Measurements from ENCODE around the gene KCNA5. TPM values are rescaled to one million over a fixed set of nuclear protein-coding genes. Genes with fewer than 3 reads are reported as not detected.

The KCNA5 gene
- polyA plus RNA-seq, 1 donor (not counting 4 experiments of a cell fraction or from before 2014, with no cell fraction given) = not detected

DNA sequence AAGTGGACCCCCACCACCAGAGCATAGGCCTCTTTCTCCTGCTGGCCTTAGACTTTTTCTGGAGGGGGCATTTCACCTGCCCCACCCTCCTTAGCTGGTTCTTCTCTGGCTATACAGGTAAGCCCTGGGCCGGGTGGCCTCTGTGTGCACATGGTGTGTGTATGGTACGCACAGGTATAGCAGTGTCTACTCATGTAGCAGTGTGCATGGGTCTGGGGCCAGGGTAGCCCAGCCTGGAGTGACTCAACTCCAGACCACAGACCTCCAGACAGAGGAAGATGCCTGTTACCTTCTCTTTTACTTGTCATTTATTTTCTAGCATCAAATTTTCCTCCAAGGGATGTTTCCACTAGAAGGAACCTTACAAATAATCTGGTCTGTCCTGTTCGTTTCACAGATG is 6.9 kb downstream of the KCNA5 start:
- H3K9ac ChIP-seq (ENCODE audit: control insufficient read depth, extremely low read depth, insufficient read depth, low read length) = no peak overlapping the region
- FAIRE-seq = no peak
- H3K4me2 ChIP-seq (ENCODE audit: control insufficient read depth, extremely low read depth, insufficient read depth, low read depth, low read length) = no peak overlapping the region
- dilution Hi-C loops (cut with MboI; ENCODE audit: extremely low pct_ligation_motif_present, low sequenced_read_pairs) = no loop called here
- H4K20me1 ChIP-seq (ENCODE audit: control insufficient read depth, extremely low read depth, insufficient read depth, low read length) = no peaks in the 10 kb centered on the region
- no peaks in the 10 kb centered on the region for H3K36me3 ChIP-seq (ENCODE audit: control insufficient read depth in 2 of 2, extremely low read depth in 1 of 2, insufficient read depth in 2 of 2, low read length in 2 of 2)
- H3K27me3 ChIP-seq (ENCODE audit: control insufficient read depth, extremely low read depth, insufficient read depth, low read length) = peaks cover 12% of the 10 kb centered on the region
- no peak for DNase-seq (ENCODE audit: low read depth, low spot score)
- TF ChIP-seq, protein P1, sequence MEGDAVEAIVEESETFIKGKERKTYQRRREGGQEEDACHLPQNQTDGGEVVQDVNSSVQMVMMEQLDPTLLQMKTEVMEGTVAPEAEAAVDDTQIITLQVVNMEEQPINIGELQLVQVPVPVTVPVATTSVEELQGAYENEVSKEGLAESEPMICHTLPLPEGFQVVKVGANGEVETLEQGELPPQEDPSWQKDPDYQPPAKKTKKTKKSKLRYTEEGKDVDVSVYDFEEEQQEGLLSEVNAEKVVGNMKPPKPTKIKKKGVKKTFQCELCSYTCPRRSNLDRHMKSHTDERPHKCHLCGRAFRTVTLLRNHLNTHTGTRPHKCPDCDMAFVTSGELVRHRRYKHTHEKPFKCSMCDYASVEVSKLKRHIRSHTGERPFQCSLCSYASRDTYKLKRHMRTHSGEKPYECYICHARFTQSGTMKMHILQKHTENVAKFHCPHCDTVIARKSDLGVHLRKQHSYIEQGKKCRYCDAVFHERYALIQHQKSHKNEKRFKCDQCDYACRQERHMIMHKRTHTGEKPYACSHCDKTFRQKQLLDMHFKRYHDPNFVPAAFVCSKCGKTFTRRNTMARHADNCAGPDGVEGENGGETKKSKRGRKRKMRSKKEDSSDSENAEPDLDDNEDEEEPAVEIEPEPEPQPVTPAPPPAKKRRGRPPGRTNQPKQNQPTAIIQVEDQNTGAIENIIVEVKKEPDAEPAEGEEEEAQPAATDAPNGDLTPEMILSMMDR (optimal IDR thresholded peaks at IDR 0.05 in 1 of 3, IDR thresholded peaks at IDR 0.05 in 1 of 3, conservative IDR thresholded peaks at IDR 0.05 in 1 of 3; ENCODE audit: extremely low read depth in 1 of 3, insufficient read depth in 2 of 3, low read length in 3 of 3) = no peak
- no peak for TF ChIP-seq EZH2 (IDR thresholded peaks at IDR 0.05; ENCODE audit: low read length)
- H3K4me3 ChIP-seq (ENCODE audit: control insufficient read depth in 2 of 3, extremely low read depth in 1 of 3, insufficient read depth in 2 of 3, low read depth in 1 of 3, low read length in 3 of 3) = no peak overlapping the region
- no peaks in the 10 kb centered on the region for H3K9me1 ChIP-seq (ENCODE audit: control insufficient read depth, extremely low read depth, insufficient read depth, low read length)
- no peaks in the 10 kb centered on the region for H3K9me3 ChIP-seq (ENCODE audit: control insufficient read depth, low read depth, low read length)
- H3K4me1 ChIP-seq (ENCODE audit: control insufficient read depth, extremely low read depth, insufficient read depth, low read length) = no peaks in the 10 kb centered on the region
- H2AFZ ChIP-seq (ENCODE audit: control insufficient read depth, low read length) = no peak overlapping the region
- H3K27ac ChIP-seq (ENCODE audit: control insufficient read depth, insufficient read depth, low read length) = no peak overlapping the region
- no peaks in the 10 kb centered on the region for H3K79me2 ChIP-seq (ENCODE audit: control insufficient read depth, insufficient read depth, low read length)

DNA sequence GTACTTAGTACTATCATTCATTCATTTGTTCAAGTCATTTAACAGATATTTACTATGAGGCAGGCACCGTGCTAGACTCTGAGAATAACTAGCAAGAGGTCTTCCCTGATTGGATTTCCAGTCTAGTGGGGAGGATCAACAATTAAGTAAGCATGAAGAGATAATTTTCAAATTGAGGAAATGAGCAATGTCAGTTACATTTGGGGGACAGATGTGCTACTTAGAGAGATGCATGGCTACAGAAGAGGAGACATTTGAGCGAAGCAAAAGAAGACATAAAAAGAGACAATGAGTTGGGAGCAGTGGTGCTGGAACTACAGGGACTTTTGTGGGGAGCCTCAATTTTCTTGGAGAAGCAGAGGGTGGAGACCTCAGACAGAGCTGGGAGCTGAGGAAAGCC is 7.7 kb downstream of the KCNA5 start:
- Histone ChIP-seq H3K9ac (ENCODE audit: control insufficient read depth, extremely low read depth, insufficient read depth, low read length) (no peak overlapping the region), H3K27me3 (ENCODE audit: control insufficient read depth, extremely low read depth, insufficient read depth, low read length) (peaks cover 7% of the 10 kb centered on the region), H2AFZ (ENCODE audit: control insufficient read depth, low read length) (no peak overlapping the region), H3K4me1 (ENCODE audit: control insufficient read depth, extremely low read depth, insufficient read depth, low read length) (no peaks in the 10 kb centered on the region), H3K79me2 (ENCODE audit: control insufficient read depth, insufficient read depth, low read length) (no peaks in the 10 kb centered on the region), H3K4me2 (ENCODE audit: control insufficient read depth, extremely low read depth, insufficient read depth, low read depth, low read length) (no peak overlapping the region), H3K27ac (ENCODE audit: control insufficient read depth, insufficient read depth, low read length) (no peak overlapping the region), H3K9me3 (ENCODE audit: control insufficient read depth, low read depth, low read length) (no peaks in the 10 kb centered on the region), H3K9me1 (ENCODE audit: control insufficient read depth, extremely low read depth, insufficient read depth, low read length) (no peaks in the 10 kb centered on the region), H3K36me3 (ENCODE audit: control insufficient read depth in 2 of 2, extremely low read depth in 1 of 2, insufficient read depth in 2 of 2, low read length in 2 of 2) (no peaks in the 10 kb centered on the region), H3K4me3 (ENCODE audit: control insufficient read depth in 2 of 3, extremely low read depth in 1 of 3, insufficient read depth in 2 of 3, low read depth in 1 of 3, low read length in 3 of 3) (no peak overlapping the region), H4K20me1 (ENCODE audit: control insufficient read depth, extremely low read depth, insufficient read depth, low read length) (no peaks in the 10 kb centered on the region)
- DNase-seq (ENCODE audit: low read depth, low spot score) (no peak), FAIRE-seq (no peak)
- TF ChIP-seq, protein P1 (optimal IDR thresholded peaks at IDR 0.05 in 1 of 3, IDR thresholded peaks at IDR 0.05 in 1 of 3, conservative IDR thresholded peaks at IDR 0.05 in 1 of 3; ENCODE audit: extremely low read depth in 1 of 3, insufficient read depth in 2 of 3, low read length in 3 of 3) = no peak
- no peak for TF ChIP-seq EZH2 (IDR thresholded peaks at IDR 0.05; ENCODE audit: low read length)
- dilution Hi-C loops (cut with MboI; ENCODE audit: extremely low pct_ligation_motif_present, low sequenced_read_pairs) = no loop called here

Data from keratinocyte (primary cell).